Esophagus (tissue), 2 donors: Measurements from ENCODE around the gene WBP1. TPM values are rescaled to one million over a fixed set of nuclear protein-coding genes. Genes with fewer than 3 reads are reported as not detected.

Experiments
- H3K27ac ChIP-seq, 2 donors: one replicate each; pipeline ENCODE4 v1.5.1; 2013; ENCODE audit warnings: low read depth in 2 of 2, mild to moderate bottlenecking in 2 of 2, inconsistent platforms in 1 of 2, low read length in 1 of 2, moderate library complexity in 1 of 2
- H3K27me3 ChIP-seq, 2 donors: one replicate each; pipeline ENCODE4 v1.6.1; 2013; ENCODE audit warnings: low read length in 2 of 2, control low read depth in 1 of 2, mild to moderate bottlenecking in 1 of 2; ENCODE audit not compliant: insufficient read depth in 2 of 2, control insufficient read depth in 1 of 2
- H3K36me3 ChIP-seq, 2 donors: one replicate each; pipeline ENCODE4 v1.6.1; 2013; ENCODE audit warnings: low read length in 1 of 2; ENCODE audit not compliant: control insufficient read depth in 2 of 2, insufficient read depth in 2 of 2
- H3K4me1 ChIP-seq, 2 donors: one replicate each; pipeline ENCODE4 v1.6.1; 2013; ENCODE audit warnings: low read length in 1 of 2; ENCODE audit not compliant: control insufficient read depth in 2 of 2, insufficient read depth in 2 of 2
- H3K4me3 ChIP-seq, 2 donors: one replicate each; pipeline ENCODE4 v1.5.1; 2013; ENCODE audit warnings: low read length in 2 of 2, mild to moderate bottlenecking in 2 of 2, low read depth in 1 of 2, moderate library complexity in 1 of 2
- H3K9me3 ChIP-seq, 2 donors: one replicate each; pipeline ENCODE4 v1.6.1; 2013; ENCODE audit warnings: mild to moderate bottlenecking in 2 of 2, low read depth in 1 of 2, low read length in 1 of 2, moderate library complexity in 1 of 2; ENCODE audit not compliant: control insufficient read depth in 2 of 2, insufficient read depth in 1 of 2
- WGBS, 2 donors: extraction: QIAGEN DNeasy Blood & Tissue Kit; methylation state at CpG; one replicate each; pipeline ENCODE4 v1.1.7; 2013; 5-methylcytosine and 5-hydroxymethylcytosine counted together
- polyA plus RNA-seq, 2 donors: library from polyadenylated mRNA; stranded (reverse); fragments of 200-250 nt; gene quantifications; one replicate each; pipeline ENCODE4 v1.2.3, GENCODE V29; 2013
- donor health status: healthy with polysubstance abuse.
- donor health status: Bipolar disorder and iron deficiency.

Gene WBP1
- 10 to 100 TPM; 41.3 to 50.1 TPM for polyA plus RNA-seq

DNA sequence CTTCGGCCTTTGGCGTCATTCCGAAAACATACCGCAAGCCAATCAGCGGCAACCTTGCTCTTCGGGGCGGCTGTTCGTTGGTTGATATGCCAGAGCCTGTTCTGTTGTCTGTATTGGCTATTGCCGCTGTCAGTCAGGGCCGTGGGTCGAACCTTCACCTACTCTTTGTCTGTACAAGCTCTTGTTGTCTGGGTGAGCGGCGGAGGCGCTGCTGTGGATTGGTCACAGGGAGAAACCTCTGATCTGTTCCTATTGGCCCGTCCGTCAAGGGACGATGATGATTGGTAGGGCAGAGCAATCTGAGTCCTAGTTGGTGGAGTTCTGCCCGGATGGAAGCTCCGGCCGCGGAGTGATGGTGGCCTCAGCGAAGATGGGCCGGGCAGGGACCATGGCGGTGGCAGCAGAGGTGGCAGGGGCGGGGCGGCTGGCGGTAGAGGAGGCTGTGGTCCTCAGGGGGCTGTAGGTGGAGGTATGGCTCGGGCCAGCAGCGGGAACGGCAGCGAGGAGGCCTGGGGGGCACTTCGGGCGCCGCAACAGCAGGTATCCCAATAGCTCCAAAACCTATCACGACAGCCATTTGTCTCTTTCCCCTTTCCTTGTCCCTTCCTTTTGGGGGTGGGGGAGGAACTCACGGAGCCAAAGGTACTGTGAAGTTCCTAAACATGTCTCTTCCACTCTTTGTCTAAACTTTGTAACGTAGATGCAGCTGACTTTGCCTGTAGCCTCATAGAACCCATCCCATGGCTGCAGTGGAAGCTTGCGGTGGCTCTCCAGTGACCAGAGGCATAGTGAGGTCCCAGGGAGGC is at the start of gene WBP1:
WBP1 (plus strand) TSS at position 307 of the 806 bp plus-strand sequence; CDS start at position 472, 165 bp downstream.
- H3K27me3 ChIP-seq: no peaks in the 10 kb centered on the region
- H3K27ac ChIP-seq: peak within 1 kb of the TSS; percentile 98 to 100
- 0 to 1% methylated on average over 34 to 38 of the region's 38 CpGs for WGBS, 2 donors
- no peaks in the 10 kb centered on the region for H3K9me3 ChIP-seq
- peak within 1 kb of the TSS; percentile 64 to 69 for H3K4me3 ChIP-seq
- peaks cover 0 to 16% of the 10 kb centered on the region in 2 donors for H3K36me3 ChIP-seq
- H3K4me1 ChIP-seq: peaks cover 0 to 3% of the 10 kb centered on the region in 2 donors

DNA sequence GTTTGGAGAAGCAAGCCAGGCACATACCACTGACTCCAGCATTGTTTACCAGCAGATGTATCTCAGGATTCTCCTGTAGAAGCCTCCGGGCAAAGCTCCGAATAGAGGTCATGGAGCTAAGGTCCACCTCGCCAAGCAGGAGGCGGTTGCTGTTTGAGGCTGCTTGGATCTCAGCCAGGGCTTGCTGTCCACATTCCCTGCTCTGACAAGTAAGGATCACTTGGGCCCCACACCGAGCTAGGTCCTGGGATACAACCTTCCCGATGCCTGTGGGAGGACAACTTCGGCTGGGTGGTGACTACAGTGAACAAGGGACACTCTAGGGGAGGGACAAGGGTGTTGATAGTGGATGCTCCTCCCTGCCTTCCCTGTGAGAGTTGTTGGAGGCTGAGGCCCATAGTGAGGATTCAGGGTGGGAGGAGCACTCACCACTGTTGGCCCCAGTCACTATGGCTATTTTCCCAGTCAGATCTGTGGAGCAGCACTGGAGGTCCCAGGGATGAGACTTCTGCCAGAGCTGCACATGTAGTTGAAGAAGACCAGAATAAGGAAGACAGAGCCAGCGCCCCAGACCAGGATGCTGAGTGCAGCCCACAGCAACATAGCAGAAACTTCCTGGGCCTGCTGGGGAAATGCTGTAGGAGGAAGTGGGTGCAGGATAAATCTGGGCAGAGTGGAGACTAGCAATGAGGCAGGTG is 45.1 kb upstream of the WBP1 start:
- WGBS, 2 donors: 55 to 58% methylated on average over 8 of the region's 8 CpGs
- no peak overlapping the region for H3K4me3 ChIP-seq
- H3K9me3 ChIP-seq: no peaks in the 10 kb centered on the region
- H3K36me3 ChIP-seq: no peaks in the 10 kb centered on the region
- H3K4me1 ChIP-seq: peaks cover 4 to 10% of the 10 kb centered on the region in 2 donors
- peaks cover 0 to 2% of the 10 kb centered on the region in 2 donors for H3K27me3 ChIP-seq
- no peak overlapping the region for H3K27ac ChIP-seq

DNA sequence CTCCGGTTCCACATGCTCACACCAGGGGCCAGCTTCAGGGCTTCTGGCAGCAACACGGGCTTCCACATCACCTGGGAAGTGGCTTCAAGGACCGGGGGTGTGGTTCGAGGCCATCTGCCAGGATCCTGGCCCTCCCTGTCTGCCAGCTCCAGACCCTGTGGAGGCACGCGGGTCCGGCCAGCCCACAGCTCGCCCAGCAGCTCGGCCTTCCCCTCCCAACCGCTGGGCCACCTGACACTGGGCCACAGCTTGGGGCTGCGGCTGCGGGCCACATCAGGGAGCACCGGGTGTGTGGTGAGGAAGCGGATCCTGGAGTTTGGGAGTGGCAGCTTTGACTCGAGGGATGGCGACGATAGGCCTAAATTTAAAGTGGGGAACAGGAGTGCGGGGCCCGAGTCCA is 43.8 kb upstream of the WBP1 start:
- 29 to 40% methylated on average over 19 of the region's 19 CpGs for WGBS, 2 donors
- no peak overlapping the region for H3K27ac ChIP-seq
- peak overlapping the region; percentile 35 to 45 for H3K4me3 ChIP-seq
- peaks cover 4 to 10% of the 10 kb centered on the region in 2 donors for H3K4me1 ChIP-seq
- no peaks in the 10 kb centered on the region for H3K36me3 ChIP-seq
- H3K9me3 ChIP-seq: no peaks in the 10 kb centered on the region
- H3K27me3 ChIP-seq: peaks cover 0 to 2% of the 10 kb centered on the region in 2 donors

DNA sequence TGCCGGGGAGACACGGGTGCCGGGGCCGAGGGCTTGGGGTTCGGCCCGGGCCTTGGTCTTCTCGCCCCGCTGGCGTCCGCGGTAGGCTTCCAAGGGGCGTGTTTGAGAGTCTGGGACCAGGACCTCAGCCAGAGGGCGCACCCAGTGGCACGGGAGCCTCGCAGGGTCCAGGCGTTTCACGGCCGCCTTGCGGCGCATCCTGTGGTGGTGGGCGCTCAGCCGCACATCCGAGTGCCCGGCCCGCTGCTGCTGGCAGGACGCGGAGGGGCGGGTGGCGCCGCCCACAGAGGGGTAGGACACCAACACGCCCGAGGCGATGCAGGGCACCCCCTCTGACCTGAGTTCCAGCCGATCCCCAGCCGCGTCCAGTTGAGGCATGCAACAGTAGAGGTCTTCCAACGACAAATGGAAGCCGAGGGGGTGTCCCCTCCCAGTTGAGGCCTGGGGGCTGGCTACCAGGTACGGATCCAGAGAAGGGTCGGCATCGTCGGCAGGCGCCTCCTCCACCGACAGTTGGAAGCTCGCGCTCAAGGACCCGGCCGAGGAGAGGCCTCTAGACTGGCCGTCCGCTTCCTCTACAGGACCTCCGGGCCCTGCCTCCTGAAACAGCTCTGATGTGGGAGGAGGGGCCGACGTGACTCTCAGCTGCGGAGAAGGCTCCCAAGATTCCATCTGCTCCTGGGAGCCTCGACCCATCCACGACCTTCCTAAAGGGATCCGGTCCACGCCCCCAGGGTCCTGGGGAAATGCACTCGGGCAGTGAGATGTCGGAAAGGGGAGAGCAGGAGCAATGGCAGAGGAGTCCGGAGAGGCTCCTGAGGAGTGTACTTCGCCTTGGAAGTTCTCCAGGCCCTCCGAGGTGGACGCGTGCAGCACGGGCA is 43.1 kb upstream of the WBP1 start:
- Histone ChIP-seq H3K27me3 (peaks cover 0 to 2% of the 10 kb centered on the region in 2 donors), H3K4me3 (peak overlapping the region; percentile 35 to 45), H3K27ac (no peak overlapping the region), H3K36me3 (no peaks in the 10 kb centered on the region), H3K9me3 (no peaks in the 10 kb centered on the region), H3K4me1 (peaks cover 4 to 10% of the 10 kb centered on the region in 2 donors)
- 6 to 9% methylated on average over 66 of the region's 66 CpGs for WGBS, 2 donors

DNA sequence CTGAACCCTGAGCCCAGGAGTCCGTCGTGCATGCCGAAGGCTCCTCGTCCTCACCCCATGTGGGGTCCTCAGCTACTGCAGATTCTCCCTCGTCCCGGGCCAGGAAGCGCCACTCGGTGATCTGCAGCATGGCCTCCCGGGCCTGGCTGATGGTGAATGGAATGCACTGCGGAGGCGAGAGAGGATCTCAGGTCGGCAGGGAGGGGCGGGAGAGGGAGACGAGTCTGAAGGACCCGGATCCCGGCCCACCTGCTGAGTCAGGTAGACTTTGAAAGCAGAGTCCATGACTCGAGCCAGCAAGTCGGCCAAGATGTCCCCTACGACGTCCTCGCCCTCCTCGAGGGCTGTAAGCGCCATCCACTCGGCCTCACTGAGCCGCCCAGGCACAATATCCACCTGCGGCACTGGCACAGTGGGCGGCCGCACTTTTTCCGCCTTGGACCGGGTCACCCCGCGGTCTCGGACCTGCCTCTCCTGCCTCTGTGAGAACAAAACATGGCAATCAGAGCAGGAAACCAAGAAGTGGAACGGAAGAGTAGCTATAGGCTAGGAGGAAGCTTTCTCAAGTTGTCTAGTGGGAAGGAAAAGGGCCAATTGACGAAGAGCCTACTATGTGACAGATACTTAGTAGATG is 42.4 kb upstream of the WBP1 start:
- whole genome bisulfite sequencing, 2 donors: 55 to 65% methylated on average over 35 of the region's 35 CpGs
- Histone ChIP-seq H3K27ac (no peak overlapping the region), H3K4me1 (peaks cover 4 to 10% of the 10 kb centered on the region in 2 donors), H3K27me3 (peaks cover 0 to 2% of the 10 kb centered on the region in 2 donors), H3K4me3 (peak overlapping the region; percentile 35 to 45), H3K9me3 (no peaks in the 10 kb centered on the region), H3K36me3 (no peaks in the 10 kb centered on the region)

DNA sequence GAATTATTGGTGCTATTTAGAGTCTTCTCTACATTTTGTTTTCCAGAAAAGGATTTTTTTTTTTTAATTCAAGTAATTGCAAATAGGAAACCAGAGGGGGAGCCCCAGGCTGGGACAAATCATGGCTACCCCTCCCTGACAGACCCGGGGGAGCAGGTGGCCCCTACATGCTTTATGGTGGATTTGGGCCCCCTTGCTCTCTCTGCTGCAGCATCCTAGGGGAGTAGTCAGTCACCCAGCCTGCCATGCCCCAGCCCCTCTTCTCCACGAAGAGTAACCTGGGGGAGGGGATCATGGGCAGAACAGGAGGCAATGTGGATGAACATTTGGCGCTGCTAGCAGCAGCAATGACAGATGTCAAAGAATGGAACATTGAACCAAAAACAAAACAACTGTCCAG is 41.5 kb upstream of the WBP1 start:
- Histone ChIP-seq H3K27me3 (peaks cover 0 to 2% of the 10 kb centered on the region in 2 donors), H3K4me3 (no peak overlapping the region), H3K4me1 (peaks cover 4 to 13% of the 10 kb centered on the region in 2 donors), H3K27ac (no peak overlapping the region), H3K9me3 (no peaks in the 10 kb centered on the region), H3K36me3 (no peaks in the 10 kb centered on the region)
- WGBS, 2 donors: 60 to 66% methylated on average over 3 of the region's 3 CpGs

DNA sequence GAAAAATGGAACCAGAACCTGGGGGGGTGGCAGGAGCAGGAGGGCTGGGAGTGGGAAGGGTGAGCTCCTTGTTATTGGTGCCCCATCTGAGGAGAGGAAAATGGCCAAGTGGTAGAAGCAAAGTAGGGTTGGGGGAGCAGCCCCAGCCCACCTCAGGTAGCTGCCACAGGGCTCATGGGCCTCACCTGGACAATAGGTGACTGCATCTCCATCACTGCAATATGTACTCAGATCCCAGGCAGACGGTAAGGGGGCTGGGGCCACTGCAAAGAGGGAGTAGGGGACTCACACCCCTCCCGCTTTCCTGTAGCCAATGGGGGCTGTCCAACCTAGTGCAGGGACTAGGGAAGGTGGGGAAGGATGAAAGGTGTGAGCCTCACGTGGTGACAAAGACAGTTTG is 41.0 kb upstream of the WBP1 start:
- WGBS, 2 donors: 73 to 82% methylated on average over 3 of the region's 3 CpGs
- H3K4me1 ChIP-seq: peaks cover 4 to 17% of the 10 kb centered on the region in 2 donors
- no peak overlapping the region for H3K4me3 ChIP-seq
- no peak overlapping the region for H3K27ac ChIP-seq
- H3K27me3 ChIP-seq: peaks cover 0 to 2% of the 10 kb centered on the region in 2 donors
- H3K36me3 ChIP-seq: no peaks in the 10 kb centered on the region
- H3K9me3 ChIP-seq: no peaks in the 10 kb centered on the region

DNA sequence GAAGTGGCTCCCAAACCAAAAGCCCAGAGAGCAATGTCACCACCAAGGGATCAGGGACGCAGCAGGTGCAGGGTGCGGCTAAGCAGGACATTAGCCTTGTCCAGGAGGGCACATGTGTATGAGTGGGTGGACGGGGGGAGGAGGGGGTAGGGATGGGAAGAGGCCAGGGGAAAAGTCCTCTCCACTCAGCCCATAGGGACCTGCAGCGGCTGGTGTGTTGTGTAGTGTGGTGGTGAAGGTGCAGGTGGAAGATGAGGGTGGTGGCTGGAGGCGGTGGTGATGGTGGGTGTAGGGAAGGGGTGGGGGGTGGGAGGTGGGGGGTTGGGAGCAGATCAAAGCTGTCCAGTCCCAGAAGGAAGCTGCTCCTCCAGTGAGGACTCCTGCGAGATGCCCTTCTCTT is 40.5 kb upstream of the WBP1 start:
- WGBS, 2 donors: 86 to 94% methylated on average over 5 to 6 of the region's 6 CpGs
- Histone ChIP-seq H3K4me3 (no peak overlapping the region), H3K36me3 (no peaks in the 10 kb centered on the region), H3K27ac (no peak overlapping the region), H3K9me3 (no peaks in the 10 kb centered on the region), H3K4me1 (peaks cover 4 to 19% of the 10 kb centered on the region in 2 donors), H3K27me3 (peaks cover 0 to 2% of the 10 kb centered on the region in 2 donors)

DNA sequence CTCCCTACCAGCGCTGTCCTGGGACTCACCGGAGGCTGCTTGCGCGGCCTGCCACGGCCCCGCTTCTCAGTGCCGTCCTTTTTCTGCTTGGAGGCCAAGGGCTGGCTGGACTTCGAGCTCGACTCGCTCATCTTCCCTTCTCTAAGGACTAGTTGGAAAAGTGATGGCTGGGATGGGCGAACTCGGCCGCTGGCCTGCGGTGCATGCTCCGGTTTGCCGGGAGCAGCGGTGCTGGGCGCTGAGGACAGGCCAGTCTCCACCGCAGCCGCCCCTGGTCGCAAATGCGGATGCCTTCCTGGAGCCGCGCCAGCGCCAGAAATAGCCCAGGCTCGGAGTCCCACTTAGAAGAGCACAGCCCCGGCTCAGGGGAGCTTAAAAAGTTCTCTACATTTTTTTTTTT is 39.9 kb upstream of the WBP1 start:
- Histone ChIP-seq H3K36me3 (no peaks in the 10 kb centered on the region), H3K27ac (no peak overlapping the region), H3K4me3 (no peak overlapping the region), H3K4me1 (peaks cover 4 to 19% of the 10 kb centered on the region in 2 donors), H3K9me3 (no peaks in the 10 kb centered on the region), H3K27me3 (peaks cover 0 to 2% of the 10 kb centered on the region in 2 donors)
- 79 to 80% methylated on average over 27 of the region's 27 CpGs for WGBS, 2 donors
